ENCODE results near the gene PTPA. TPM values are rescaled to one million over a fixed set of nuclear protein-coding genes. Genes with fewer than 3 reads are reported as not detected.
A peak's percentile ranks its signal among the peaks of the same experiment; 100 is the strongest.

Gene PTPA
- total RNA-seq, 1 donor from 2014 or later = 126 TPM

DNA sequence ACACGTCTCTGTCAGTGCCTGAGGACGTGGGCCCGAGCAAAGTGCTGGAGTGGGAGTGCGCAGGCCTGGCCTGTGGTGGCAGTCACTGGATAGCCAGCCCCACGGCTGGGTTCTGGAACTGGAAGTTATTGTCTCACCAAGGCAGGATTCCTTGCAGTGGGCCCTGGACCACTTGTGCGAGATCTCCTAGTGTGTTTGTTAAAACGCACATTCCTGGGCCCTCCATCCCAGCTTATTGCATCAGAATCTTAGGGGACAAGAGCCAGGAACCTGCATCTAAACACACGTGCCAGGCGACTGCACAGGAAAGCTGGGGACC is 26.9 kb downstream of the PTPA start:
- DNase-seq (ENCODE audit: low spot score) = no peak

- DNase-seq (ENCODE audit: low spot score) = peak; percentile 35
Measured at GRCh38 chr9:129138476-129139232, 27.4 kb downstream of the PTPA start.

DNA sequence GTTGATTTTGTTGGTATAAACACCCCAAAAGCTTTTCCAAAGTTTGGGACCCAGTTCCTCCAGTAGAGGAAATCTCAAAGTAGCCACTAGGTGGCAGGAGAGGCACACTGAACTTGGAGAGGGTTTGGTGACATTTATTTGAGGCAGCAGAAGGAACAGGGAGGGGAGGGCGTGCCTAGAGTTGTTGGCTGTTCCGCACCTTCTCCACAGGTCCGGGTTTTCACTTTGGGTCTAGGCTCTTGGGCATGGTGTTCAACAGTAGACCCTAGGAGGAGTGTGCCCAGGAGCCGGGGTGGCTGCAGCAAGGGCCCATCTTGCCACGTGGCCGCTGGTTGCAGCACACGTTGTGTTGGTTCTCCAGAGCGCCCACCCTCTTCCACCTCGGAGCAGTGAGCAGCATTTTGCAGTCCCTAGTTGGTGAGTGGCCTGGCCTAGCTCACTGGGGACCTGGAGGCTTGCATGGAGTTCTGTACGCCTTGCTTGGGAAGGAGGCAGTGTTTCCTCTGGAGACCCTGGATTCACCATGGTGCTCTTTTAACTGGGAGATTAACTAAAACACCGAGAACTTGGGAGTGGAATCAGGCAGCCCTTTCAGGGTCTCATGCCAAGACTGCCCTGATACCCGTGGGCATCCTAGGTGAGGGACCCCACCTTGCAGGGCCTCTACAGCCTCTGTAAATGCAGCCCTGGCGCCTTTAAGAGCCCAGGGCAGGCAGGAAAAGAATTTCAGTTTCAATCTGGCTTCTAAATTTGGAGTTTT is 28.2 kb downstream of the PTPA start:
- peak; percentile 88 for DNase-seq (ENCODE audit: low spot score)

DNA sequence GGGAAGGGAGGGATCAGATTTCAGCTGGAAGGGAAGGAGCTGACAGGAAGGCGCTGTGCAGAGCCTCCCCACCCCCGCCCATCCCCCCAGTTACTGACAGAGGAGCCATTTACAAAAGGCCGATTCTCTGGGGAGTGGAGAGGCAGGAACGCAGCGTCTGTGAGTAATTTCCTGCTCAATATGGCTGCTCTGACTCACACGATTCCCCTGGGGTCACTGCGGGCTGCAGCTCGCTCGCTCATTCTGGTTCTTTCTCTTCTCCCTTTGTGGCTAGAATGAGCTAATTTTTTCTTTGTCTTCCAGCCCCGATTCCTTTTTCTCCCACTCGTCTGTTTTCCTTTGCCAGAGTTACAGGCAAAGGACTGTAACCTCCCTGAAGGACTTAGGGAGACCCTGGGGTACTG is 28.8 kb downstream of the PTPA start:
- peak; percentile 92 for DNase-seq (ENCODE audit: low spot score)

GRCh38 chr9:129140397-129141065 is 29.3 kb downstream of the PTPA start:
- no peak for DNase-seq (ENCODE audit: low spot score)

- DNase-seq (ENCODE audit: low spot score) = peak; percentile 80
Measured at GRCh38 chr9:129141066-129142041, 30.1 kb downstream of the PTPA start.

DNA sequence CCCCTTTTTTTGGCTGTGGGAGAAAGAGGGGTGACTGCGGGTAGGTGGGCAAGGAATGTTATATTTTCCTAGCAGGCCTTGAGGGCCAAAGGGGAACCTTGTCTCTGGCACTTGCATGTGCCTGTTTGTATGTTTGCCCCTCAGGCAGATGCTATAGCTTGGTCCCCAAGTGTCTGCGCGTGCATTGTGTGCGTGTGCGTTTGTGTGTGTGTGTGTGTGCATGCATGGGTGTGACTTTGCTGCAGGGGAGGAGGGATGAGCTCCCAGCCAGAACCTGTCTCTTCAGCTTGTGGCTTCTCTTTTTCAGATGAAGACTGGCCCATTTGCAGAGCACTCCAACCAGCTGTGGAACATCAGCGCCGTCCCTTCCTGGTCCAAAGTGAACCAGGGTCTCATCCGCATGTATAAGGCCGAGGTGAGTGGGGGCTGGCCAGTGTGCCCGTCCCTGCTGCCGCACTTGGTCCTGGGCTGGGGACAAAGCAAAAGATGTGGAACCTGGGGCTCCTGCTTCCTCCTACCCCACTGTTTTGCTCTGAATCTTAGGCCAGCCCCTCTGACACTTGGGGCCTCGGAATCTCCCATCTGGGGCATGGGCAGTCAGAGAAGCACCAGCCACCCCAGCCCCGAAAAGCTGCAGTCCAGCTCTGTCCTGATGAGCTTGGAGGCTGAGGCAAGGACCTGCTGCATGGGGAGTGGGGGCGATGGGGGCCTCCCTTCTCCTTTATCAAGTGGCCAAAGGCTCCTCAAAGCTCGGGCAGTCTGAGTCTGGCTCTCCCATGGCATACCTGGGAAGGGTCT is 31.1 kb downstream of the PTPA start:
- no peak for DNase-seq (ENCODE audit: low spot score)

DNA sequence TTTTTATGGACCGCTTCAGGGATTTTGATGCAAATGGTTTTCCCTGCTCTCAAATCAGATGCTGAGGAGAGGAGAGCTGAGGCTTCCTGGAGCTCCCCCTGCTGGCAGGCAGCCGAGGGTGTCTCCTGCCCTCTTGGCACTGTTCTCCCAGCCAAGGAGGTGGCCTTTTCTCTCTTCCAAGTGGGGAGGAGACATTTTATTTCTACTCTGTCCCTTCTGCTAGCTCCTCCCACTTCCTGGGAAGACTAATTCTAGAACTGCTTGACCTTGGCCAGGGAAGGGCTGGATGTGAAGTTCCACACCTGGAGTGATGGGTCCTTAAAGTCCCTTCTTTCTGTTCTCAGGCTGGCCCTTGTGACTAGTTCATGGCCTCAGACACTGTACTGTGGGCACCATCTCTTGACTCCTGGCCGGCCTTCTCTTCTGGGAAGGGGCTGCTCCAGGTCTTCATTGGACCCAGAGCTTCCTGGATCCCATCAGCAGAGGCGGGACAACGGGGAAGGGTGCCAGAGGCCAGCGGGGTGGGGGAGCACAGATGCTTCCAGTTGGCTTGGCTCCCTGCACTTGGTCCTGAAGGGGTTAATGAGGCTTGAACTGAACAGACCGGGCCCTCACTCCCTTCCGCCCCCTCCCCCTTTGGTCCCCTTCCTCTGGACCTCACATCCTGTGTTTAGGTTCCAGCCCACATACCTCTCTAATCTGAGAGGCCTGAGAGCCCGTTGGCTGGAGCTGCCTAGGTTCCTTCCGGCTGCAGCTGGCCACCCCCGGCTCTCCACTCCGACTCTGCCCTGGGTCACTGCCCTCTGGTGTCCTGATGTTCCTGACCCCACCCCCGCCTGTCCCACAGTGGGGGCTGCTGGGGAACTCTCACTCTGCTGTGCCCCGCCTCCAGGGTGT is 32.1 kb downstream of the PTPA start:
- peak; percentile 92 for DNase-seq (ENCODE audit: low spot score)

DNA sequence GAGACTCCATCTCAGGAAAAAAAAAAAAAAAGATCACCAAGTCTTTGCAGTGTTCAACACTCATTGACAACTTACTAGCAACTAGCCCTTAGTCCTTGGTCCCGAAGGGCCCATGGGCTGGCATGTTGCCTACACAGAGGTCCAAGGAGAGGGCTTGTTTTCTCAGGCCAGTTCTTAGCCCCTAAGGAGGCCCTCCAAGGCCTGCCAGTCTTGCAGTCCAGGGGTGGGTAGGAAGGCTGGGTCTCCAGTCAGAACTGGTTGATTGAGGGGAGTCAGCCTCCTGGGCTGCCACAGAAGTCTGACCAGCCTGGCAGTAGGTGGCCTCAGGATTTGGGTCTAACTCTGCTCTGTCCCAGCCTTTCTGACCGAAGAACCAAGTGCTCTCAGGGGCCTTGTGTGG is 34.1 kb downstream of the PTPA start:
- no peak for DNase-seq (ENCODE audit: low spot score)

DNA sequence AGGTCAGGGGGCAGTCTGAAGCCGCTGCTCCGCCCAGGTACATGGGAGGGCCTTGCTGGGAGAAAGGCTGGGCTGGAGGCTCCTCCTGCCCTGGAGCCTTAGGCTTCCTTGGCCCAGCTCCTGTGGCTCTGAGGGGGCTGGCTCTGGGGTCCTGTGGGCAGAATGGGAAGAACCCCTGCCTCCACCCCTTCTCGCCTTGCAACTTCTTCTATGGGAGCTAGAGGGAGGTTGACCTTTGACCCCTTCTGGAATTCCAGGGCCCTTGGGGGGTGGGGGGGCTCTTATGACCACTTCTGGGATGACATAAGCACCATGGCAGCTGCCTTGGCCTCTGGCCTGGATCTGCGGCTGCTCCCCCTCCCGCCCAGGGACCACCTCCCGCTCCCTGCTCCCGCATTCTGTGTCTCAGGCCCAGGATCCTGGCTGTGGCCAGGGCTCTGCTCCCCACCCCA is 34.7 kb downstream of the PTPA start:
- DNase-seq (ENCODE audit: low spot score) = no peak

DNA sequence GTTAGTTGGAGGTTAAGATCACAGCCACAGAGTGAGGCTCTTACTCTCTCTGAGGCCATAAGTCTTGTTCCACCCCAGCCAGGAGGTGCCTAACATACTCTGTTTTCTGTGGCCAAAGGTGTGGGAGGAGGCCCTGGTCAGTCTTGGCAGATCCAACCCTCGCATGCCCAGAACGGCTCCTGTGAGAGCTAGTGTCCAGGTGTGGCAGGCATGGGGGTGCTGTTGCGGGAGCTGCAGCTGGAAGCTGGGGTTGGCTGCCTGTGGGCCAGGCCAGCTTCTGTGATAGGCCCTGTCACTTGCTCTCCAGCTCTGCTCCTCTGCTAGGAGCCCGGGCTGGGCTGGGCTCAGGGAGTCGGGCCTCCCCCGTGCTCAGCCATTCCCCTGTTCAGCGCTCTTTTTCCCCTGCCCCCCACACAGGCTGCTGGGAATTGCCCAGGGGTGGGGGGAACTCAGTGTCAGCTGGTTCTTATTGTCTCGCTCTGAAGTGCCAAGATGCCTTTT is 35.3 kb downstream of the PTPA start:
- DNase-seq (ENCODE audit: low spot score) = no peak

DNA sequence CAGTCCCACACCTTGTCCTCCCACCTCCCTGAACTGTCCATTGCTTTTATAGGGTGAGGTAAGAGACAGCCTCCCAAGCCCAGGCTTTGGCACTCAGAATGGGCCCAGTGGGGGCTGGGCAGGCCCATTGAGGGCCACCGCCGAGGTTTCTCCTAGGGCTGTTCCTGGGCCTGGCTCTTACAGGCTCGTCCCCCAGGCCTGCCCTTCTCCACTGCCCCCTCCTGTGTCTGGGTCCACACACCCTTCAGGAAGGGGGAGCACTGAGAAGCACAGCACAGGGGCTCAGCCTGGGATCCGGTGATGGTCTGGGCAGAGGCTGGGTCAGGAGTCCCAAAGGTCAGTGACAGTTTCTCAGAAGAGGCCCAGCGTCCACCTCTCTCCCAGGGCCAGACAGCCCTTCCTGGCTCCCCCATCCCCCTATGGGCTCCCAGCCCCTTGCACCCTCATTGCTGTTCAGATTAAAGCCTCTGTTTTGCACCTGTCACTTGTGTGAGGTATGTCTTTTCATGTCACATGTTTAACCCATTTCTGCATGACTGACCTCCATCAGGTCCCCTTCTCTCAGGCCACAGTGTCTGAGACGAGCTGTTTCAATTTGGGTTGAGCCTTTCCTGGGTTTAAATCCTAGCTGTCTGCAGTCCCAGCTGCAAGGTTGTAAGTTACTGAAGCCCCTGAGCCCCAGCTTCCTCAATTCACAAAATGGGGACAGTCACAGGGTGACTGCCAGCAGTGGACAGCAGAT is 37.4 kb downstream of the PTPA start:
- no peak for DNase-seq (ENCODE audit: low spot score)

DNA sequence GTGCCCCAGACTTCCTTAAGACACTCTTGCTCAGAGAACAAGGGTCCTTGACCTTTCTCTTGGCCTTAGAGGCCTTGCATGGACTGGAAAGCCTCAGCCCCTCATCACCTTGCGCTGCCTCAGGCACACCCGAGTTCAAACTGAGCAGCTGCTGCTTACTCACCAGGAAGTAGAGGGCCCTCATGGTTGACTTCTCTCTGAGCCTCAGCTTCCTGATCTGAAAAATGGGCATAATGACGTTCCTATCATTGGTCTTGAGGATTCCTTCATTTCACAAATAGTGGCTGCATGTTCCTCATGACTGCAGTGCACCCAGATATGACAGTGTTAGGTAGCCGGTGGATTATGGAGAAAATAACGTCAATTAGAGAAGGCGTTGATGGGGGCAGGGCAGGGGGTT is 38.2 kb downstream of the PTPA start:
- no peak for DNase-seq (ENCODE audit: low spot score)

DNA sequence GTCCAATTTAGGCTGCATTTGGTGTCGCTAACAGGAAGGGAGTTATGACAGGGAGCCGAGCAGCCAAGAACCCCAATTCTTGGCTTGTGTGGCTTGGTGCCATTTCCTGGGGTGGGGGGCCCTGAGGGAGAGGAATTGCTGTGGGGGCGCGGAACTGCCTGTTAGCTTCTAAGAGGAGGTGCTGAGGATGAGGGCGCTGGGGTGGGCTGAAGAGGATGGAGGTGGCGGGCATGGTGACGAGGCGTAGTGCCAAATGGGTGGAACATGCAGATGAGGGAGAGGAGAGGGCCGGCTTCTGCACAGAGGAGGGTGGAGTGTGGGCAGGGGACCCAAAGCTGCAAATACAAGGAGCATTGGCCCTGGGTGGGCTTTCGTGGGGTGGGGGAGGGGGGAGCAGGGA is 38.9 kb downstream of the PTPA start:
- no peak for DNase-seq (ENCODE audit: low spot score)

DNA sequence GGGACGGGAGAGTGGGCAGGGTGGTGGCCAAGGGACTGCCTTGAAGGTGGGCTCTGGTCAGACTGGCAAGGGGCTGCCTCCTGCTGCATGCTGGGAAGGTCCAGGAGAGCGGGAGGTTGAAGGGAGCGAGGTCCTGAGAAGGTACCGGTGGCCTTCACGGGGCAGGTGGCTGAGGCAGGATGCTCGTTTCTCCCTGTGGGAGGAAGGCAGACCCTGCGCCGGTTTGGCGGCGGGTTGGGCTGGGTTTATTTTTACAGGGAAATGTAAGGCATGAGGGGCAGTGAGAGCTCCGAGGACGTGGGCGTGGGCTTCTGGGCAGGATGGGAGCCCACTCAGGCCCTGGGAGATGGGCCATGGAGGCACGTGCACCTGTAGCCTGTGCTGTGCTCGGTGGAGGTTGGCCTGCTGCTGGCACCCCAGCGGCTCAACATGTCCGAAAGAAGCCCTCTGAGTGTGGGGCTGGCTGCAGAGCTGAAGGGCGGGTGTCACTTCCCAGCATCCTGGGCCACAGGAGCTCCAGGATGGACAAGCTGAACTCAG is 39.5 kb downstream of the PTPA start:
- DNase-seq (ENCODE audit: low spot score) = no peak

DNA sequence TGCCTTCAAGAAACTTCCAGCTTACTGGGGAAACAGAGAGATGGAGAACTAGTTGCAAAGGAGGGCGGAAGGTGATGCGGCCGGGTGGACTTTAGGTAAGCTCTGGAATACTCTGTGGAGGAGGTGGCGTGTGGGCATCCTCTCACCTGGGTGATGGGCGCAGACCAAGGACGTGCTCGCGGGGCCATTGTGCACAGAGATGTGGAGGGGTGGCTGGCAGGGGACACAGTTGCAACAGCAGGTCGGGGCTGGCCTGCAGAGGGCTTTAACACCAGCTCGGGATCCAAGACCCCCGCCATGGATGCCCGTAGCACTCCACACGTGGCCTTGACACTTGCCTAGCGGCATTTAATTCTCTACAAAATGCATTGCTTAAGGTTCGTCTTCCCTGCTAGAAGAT is 40.3 kb downstream of the PTPA start:
- no peak for DNase-seq (ENCODE audit: low spot score)

GRCh38 chr9:129154866-129155477 is 43.8 kb downstream of the PTPA start:
- no peak for DNase-seq (ENCODE audit: low spot score)

GRCh38 chr9:129156163-129156562 is 44.9 kb downstream of the PTPA start:
- no peak for DNase-seq (ENCODE audit: low spot score)
